SHP77 (cell line): Measurements from ENCODE around the gene CHST14.

Source experiments
- DNase-seq, 2 experiments: peaks; one replicate each; lab custom pipeline; 2025; lab: John Stamatoyannopoulos, UW

The CHST14 gene

DNA sequence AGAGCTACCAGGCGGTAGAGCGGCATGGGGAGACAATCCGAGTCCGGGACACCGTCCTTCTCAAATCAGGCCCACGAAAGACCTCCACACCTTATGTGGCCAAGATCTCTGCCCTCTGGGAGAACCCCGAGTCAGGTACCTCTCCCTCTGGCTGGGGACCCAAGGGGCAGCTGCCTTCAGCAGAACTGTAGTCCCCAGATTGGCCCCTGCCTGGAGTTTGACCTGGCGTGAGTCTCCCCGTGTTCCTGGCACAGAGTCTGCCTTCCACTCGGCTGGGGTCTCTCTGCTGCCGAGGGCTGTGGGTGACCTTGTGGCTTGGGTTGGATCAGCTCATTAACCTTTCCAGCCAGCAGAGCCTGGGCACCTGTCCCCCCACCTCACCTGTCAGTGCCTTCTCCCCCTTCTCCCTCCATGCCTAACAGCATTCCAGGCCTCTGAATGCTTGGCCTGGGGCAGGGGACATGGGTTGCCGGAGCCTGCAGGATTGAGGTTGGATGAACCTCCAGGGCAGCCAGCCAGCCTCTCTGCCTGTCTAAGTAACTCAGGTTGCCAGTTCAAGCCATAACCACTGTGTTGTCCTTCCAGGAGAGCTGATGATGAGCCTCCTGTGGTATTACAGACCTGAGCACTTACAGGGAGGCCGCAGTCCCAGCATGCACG lies 6.8 kb upstream of the CHST14 start:
- DNase-seq = no peak

DNA sequence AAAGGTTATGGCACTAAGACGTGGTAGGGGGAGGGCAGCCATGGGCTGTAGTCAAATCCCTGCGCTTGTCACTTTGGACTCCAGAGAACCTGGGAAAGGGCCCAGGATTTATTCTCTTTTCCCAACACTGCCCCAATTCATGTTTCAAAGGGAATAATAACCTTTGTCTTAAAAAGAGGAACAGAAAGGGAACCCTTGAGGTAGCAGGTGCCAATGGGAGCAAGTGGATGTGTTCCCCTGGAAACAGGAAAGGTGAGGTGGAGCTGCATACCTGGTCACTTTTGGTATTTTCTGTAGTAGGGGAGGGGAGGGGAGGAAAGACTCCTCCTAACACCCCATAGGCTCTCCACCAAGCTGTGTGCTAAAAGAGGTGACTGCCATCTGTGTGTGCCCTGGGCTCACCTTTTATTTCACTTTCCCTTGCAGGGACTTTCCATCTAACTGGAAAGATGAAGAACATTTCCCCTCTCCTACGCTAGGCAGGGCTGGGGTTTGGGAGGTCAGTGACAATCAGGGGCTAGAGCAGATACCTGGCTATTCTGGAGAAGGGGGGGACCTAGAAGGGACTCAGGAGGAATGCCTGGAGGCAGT lies 6.1 kb upstream of the CHST14 start:
- no peak for DNase-seq

DNA sequence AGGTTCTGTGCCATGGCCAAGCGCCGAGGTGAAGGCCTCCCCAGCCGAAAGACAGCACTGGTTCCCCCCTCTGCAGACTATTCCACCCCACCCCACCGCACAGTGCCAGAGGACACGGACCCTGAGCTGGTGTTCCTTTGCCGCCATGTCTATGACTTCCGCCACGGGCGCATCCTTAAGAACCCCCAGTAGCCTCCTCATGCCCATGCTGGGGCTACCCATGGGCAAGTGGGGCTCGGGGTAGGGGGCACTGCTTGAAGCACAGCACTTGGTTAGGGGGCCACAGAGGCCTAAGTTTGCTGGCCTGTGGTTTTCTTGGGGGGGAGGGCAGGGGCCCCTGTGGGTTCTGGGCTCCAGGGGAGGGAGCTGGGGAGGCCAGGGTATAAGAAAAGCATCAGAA lies 4.8 kb upstream of the CHST14 start:
- DNase-seq = no peak

DNA sequence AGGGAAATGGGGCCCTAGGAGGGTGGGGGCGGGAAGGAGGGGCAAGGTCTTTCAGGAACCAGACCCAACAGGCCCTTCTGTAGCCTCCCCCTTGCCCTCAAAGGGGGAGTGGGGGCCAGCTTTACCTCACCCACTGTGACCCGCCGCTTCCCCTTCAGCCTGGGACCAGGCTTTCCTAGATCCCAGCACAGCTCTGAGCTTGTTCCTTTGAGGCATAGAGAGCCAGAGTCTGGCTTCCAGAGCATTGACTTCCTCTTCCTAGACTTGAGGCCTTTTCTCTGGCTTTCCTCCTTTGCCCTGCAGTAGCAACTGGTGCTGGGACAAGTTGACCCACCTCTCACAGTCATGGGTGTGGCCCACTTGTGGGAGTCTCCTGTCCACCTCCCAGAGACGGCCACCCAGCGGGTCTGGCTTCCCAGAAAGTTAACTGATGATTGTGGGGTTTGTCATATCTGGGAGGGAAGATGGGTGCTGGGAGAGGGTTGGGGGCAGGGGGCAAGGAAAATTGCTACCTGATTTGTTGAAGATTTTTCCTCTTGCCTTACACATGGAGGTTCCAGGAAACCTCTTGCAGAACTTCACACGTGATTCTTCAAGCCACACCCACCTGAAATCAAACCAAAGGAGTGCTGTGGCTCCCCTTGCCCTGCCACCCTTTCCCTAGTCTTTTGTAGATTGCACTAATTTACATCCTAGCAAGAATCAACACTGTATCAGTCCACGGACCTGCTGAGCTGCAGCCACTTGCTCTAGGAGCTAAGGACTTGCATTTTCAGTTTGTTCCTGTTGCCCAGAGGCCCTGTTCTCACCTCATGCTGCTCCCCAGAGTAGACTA lies 4.1 kb upstream of the CHST14 start:
- no peak for DNase-seq

GRCh38 chr15:40467261-40467615 lies 3.5 kb upstream of the CHST14 start:
- no peak for DNase-seq

DNA sequence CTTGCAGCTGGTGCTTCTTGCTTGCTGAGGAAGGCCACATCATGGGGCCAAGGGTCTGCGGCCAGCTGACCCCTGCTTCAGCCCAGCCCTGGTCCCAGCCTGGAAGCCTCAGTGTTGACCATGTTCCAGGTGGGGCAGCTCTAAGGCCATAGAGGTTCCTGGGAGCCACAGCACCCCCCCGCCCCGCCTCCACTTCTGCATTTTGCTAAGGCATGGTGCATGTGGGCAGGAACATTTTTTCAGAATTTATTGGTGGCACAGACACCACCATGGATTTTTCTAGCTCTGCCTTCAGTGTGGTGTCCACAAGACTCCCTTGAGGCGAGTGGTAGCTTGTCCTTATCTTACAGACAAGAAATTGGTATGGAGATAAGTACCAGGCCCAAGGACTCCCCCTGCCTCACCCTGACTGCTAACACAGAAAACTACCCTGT lies 1.9 kb upstream of the CHST14 start:
- DNase-seq = no peak

DNA sequence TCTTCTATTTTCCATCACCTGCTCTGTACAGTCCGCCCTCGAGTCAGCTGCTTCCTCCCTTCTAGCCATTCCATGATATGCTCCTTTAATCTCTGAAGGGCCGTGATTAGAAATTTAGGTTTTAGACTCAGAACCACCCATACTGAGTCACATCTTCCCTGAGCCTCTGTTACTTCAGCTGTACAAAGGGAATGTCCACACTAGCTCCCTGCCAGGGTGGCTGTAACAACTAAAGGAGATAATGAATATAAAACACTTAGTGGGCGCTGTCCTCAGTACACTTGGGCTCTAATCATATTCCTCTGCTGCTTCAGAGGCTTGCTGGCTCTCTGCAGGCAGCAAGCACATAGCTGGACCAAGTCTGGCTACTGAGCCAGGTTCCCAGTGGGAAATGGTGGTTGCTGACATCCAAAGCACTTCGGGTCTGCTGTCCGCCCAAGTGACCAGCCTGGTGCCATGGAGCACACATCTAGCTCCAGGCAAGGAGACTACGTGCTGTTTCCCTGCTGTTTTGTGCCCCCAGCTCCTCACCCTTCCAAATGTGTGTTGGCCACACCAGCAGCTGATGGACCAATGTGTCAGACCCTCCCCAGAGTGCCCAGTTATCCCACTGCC lies 901 bp upstream of the CHST14 start:
- no peak for DNase-seq

GRCh38 chr15:40471105-40471807 lies 472 bp downstream of the CHST14 start:
- no peak for DNase-seq

DNA sequence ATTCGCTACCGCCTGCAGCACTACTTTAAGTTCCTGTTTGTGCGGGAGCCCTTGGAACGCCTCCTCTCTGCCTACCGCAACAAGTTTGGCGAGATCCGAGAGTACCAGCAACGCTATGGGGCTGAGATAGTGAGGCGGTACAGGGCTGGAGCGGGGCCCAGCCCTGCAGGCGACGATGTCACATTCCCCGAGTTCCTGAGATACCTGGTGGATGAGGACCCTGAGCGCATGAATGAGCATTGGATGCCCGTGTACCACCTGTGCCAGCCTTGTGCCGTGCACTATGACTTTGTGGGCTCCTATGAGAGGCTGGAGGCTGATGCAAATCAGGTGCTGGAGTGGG lies 995 bp downstream of the CHST14 start:
- DNase-seq = no peak

DNA sequence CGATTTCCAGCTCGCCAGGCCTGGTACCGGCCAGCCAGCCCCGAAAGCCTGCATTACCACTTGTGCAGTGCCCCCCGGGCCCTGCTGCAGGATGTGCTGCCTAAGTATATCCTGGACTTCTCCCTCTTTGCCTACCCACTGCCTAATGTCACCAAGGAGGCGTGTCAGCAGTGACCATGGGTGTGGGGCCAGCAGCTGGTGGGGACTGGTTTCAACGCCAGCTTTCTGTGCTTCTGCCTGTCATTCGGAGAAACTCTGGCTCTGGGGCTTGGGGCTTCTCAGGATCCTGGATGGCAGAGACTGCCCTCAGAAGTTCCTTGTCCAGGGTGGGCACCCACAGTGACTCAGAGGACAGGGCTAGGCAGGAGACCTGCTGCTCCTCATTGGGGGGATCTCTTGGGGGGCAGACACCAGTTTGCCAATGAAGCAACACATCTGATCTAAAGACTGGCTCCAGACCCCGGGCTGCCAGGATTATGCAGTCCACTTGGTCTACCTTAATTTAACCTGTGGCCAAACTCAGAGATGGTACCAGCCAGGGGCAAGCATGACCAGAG lies 1.5 kb downstream of the CHST14 start:
- DNase-seq = no peak

DNA sequence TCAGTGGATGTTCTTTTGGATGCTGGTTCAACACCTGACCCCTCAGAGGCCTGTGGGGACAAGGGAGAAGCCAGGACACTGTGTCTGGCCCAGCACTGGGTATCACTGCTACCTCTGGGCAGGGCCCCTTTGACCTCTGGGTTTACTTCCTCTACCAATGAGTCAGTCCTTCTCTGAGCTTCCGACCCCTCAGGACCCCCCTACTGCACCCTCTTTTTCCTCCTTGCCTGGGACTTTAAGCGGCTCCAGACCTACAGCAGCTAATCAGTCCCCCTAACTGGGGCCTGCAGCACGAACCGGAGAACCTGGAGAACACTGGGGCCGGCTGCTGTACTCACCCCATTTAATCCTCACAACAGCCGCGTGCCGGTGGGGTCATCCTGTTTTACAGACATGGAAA lies 3.8 kb downstream of the CHST14 start:
- no peak for DNase-seq

DNA sequence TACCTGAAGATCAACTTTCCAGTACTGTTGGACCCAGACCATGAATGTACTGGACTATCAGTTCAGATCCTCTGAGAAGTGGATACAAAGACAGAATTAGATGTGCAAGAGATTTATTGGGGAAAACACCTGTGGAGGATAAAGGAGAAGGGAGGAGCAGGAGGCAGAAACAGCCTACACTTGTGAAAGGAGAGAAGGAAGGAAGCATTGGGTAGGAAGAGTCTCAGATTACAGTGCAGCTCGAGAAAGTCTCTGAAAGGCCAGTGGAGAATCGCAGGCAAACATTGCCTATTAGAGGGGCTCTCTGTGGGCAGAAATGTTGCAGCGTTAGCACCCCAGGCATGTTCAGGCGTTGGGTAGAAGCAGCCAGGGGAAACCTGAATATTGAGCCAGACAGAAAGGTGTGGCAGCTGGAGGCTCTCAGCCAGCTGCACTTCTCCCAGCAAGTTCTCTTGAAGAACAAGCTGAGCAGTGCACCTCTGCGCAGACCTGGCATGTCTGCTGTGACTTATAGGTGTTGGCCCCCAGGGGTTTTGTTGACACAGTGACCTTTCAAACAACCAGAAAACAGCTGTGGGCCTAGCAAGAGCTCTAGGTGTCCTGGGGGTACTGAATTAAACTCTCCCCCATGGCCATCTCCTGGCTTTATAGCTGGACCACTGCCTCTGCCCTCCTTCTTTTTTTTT lies 7.0 kb downstream of the CHST14 start:
- no peak for DNase-seq

DNA sequence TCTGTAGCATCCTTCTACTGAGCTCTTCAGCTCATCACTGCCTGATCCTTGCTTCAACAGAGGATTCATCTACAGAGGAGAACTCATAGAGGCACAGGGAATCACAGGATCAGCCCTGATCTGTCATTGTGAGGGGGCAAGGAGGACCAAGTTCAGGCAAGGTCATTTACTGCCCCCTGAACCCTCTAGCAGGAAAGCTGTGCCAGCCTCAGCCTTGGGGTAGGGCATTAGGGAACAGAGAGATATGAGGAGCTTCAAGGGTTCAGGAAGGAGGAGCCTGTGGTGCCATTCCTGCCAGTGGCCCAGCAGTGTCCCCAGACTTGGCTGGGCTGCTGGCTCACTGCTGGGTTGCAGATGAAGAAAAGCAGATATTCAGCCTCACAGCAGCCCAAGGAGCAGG lies 8.2 kb downstream of the CHST14 start:
- no peak for DNase-seq

- no peak for DNase-seq
Observed at GRCh38 chr15:40481341-40482074, 10.7 kb downstream of the CHST14 start.

DNA sequence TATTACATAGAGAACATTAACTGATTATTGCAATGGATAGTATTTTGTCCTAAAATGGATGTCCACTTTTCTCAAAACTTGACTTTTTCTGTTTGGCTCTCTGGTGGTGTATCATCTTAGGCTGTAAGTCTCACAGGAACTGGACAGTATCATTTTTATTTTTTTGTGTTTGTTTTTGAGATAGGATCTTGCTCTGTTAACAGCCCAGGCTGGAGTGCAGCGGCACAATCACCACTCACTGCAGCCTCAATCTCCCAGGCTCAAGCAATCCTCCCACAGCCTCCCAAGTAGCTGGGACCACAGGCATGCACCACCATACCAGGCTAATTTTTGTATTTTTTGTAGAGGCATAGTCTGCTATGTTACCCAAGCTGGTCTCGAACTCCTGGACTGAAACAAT lies 13.1 kb downstream of the CHST14 start:
- DNase-seq = no peak

- no peak for DNase-seq
Observed at GRCh38 chr15:40486066-40486770, 15.4 kb downstream of the CHST14 start.

GRCh38 chr15:40487816-40488682 lies 17.3 kb downstream of the CHST14 start:
- no peak for DNase-seq

DNA sequence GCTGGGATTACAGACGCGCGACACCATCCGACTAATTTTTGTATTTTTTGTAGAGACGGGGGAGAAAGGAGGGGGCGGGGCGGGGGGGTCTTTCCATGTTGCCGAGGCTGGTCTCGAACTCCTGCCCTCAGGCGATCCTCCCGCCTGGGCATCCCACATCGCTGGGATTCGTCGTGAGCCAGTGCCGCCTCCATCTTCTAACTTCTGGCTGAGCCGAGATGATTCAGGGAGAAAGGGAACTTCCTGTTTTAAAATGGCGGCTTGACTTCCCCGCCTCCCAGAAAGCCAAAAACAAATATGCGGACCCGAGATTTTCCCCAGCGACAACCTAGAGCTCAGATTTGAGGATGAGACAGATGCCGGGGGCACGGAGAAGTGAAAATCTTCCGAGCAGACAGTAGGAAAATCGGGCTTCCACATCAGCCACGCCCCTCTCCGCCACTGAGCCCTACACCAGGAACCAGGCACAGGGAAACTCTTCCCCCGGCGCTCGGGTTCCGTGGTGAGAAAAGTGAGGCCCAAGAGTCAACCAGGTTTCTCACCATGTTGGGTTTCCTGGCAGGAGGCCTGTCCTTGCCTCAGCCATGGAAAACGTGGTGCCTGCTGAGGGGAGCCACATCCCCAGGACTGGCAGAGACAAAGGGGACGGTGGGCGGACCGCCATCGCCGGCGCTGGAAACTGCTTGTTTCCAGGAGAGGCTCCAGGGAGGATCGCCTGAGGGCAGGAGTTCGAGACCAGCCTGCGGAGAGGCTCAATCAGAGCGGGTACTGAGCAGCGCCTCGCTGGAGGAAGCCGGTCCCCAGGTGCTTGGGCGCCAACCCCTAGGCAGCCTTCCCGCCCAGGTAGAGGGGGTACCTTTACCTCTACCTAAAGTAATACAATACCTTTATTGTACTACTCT lies 18.7 kb downstream of the CHST14 start:
- DNase-seq = no peak
